Sigmoid colon (tissue), 7 donors: ENCODE data around the gene AFTPH. TPM values are rescaled to one million over a fixed set of nuclear protein-coding genes. Genes with fewer than 3 reads are reported as not detected.

Experiments
- DNase-seq: peaks from one replicate; pipeline ENCODE4 v3.0.0-alpha.2; 2019
- H3K27ac ChIP-seq, 4 donors: fragments of 200-600 bp; sonication (generic); one replicate each; pipeline ENCODE4 v1.5.1; 2016 to 2019; ENCODE audit warnings: mild to moderate bottlenecking in 1 of 4
- H3K27me3 ChIP-seq, 3 donors: fragments of 200-600 bp; sonication (generic); one replicate each; pipeline ENCODE4 v1.5.1; 2019; ENCODE audit warnings: mild to moderate bottlenecking in 1 of 3
- H3K36me3 ChIP-seq, 4 donors: fragments of 200-600 bp; sonication (generic); one replicate each; pipeline ENCODE4 v1.5.1; 2016 to 2019
- H3K4me1 ChIP-seq, 4 donors: fragments of 200-600 bp; sonication (generic); one replicate each; pipeline ENCODE4 v1.5.1; 2017 to 2019
- H3K4me3 ChIP-seq, 4 donors: fragments of 200-600 bp; sonication (generic); one replicate each; pipeline ENCODE4 v1.5.1; 2017 to 2019; ENCODE audit warnings: mild to moderate bottlenecking in 2 of 4, moderate library complexity in 1 of 4
- H3K9me3 ChIP-seq, 4 donors: fragments of 200-600 bp in 3 of 4; sonication (generic) in 3 of 4; one replicate each; pipeline versions ENCODE4 v1.5.1 to v1.6.1; 2013 to 2019
- EP300 ChIP-seq, 4 donors: sonication (generic); formaldehyde crosslinking; IDR thresholded peaks; one replicate each; pipeline ENCODE4 v1.6.1; 2017; ENCODE audit warnings: antibody characterized with exemption in 4 of 4
- POLR2A ChIP-seq, 2 donors: fragments of 450-650 bp; IDR thresholded peaks; one replicate each; pipeline ENCODE4 v1.6.1; 2016; ENCODE audit warnings: antibody characterized with exemption in 2 of 2, mild to moderate bottlenecking in 2 of 2, moderate library complexity in 2 of 2
- POLR2AphosphoS5 ChIP-seq, 4 donors: sonication (generic); formaldehyde crosslinking; IDR thresholded peaks; one replicate each; pipeline ENCODE4 v1.6.1; 2017; ENCODE audit warnings: antibody characterized with exemption in 4 of 4
- WGBS, 2 donors: extraction: QIAGEN DNeasy Blood & Tissue Kit; methylation state at CpG; one replicate each; pipeline ENCODE4 v1.1.7; 2013; 5-methylcytosine and 5-hydroxymethylcytosine counted together
- intact Hi-C: fragments of 100-400 bp; cut with DNase I; formaldehyde crosslinking; loops from one replicate; pipeline ENCODE4 v1.15.1; 2023
- polyA plus RNA-seq, 3 donors: library from polyadenylated mRNA; stranded (reverse); fragments of 200-250 nt; gene quantifications; one replicate each; pipeline ENCODE4 v1.2.3, GENCODE V29; 2013
- total RNA-seq, 4 donors: library from RNA; depleted of rRNA; stranded (reverse); fragments of >200 nt; gene quantifications; one replicate each; pipeline ENCODE4 v1.1.0, GENCODE V29; 2016
- TF ChIP-seq, protein P1 (sequence below), 4 experiments: fragments of 450-650 bp in 3 of 4; fragments of 200-600 bp in 1 of 4; IDR thresholded peaks; one replicate each; pipeline ENCODE4 v1.5.1; 2016 to 2019; ENCODE audit warnings: antibody characterized with exemption in 4 of 4, mild to moderate bottlenecking in 3 of 4, moderate library complexity in 2 of 4
- donor health status: healthy with polysubstance abuse.
- donor health status: Bipolar disorder and iron deficiency.
- donor health status: healthy.

The AFTPH gene
- total and polyA plus RNA-seq, 7 donors, result 35.7 to 60.1 (median 43.5) TPM

- 50 to 52% methylated on average over 20 of the region's 20 CpGs for WGBS, 2 donors
- peaks cover 0 to 21% (median 14%) of the 10 kb centered on the region in 4 donors for H3K4me1 ChIP-seq
- H3K4me3 ChIP-seq, result no peak overlapping the region
- H3K27ac ChIP-seq, result no peak overlapping the region
- no peaks in the 10 kb centered on the region for H3K36me3 ChIP-seq
- no peaks in the 10 kb centered on the region for H3K27me3 ChIP-seq
- H3K9me3 ChIP-seq, result no peaks in the 10 kb centered on the region
- intact Hi-C loops, result loop anchor here (1.0 to 5.0 kb wide), 3 partner anchors 36 to 438 kb away; partner anchors contain the start of gene LGALSL
- TF ChIP-seq EP300 (IDR thresholded peaks at IDR 0.05) (no peak), POLR2A (IDR thresholded peaks at IDR 0.05) (no peak), POLR2AphosphoS5 (IDR thresholded peaks at IDR 0.05) (peak in 2 of 4 donors; percentile 19 to 46)
- TF ChIP-seq, protein P1, sequence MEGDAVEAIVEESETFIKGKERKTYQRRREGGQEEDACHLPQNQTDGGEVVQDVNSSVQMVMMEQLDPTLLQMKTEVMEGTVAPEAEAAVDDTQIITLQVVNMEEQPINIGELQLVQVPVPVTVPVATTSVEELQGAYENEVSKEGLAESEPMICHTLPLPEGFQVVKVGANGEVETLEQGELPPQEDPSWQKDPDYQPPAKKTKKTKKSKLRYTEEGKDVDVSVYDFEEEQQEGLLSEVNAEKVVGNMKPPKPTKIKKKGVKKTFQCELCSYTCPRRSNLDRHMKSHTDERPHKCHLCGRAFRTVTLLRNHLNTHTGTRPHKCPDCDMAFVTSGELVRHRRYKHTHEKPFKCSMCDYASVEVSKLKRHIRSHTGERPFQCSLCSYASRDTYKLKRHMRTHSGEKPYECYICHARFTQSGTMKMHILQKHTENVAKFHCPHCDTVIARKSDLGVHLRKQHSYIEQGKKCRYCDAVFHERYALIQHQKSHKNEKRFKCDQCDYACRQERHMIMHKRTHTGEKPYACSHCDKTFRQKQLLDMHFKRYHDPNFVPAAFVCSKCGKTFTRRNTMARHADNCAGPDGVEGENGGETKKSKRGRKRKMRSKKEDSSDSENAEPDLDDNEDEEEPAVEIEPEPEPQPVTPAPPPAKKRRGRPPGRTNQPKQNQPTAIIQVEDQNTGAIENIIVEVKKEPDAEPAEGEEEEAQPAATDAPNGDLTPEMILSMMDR (IDR thresholded peaks at IDR 0.05), result peak; percentile 71 to 94 (median 94)
- peak; percentile 76 for DNase-seq
Measured at GRCh38 chr2:64488050-64488974, 35.8 kb upstream of the AFTPH start.

DNA sequence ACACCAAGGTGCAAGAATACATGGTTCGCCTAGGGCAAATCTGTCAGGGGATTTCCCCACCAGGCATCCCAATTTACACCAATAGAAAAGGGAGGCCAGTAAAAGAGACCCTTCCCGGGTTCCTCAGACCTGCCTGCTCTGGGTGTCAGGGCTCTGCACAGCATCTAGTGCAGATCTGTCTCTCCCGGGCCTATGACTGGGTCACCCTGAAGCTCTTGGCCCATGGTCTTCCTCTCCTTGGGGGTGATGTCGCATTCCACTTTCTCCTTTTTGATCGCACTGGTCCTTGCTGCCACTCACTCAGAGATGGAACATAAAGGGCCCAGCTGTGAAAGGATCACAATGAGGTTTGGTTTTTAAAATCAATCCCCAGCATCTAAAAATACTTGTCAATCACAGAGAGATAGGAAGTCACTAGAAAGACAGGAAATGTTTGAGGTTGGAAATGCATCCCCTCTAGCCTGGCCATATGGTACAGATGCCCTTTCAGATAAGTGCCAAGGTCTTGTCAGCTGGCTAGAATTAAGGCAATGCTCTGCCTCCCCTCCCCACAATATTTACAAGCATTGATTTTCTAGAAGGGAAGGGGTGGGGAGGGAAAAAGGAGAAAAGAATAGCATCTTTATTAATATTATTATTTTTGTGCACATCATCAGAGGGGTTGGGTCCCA lies 34.9 kb upstream of the AFTPH start:
- TF ChIP-seq POLR2A (IDR thresholded peaks at IDR 0.05), result no peak
- TF ChIP-seq, protein P1 (IDR thresholded peaks at IDR 0.05), result no peak
- no peak for TF ChIP-seq EP300 (IDR thresholded peaks at IDR 0.05)
- TF ChIP-seq POLR2AphosphoS5 (IDR thresholded peaks at IDR 0.05), result no peak
- no peak overlapping the region for H3K4me3 ChIP-seq
- intact Hi-C loops, result loop anchor here (2.0 to 5.0 kb wide), 2 partner anchors 37 to 438 kb away; partner anchors contain the start of gene LGALSL
- no peak for DNase-seq
- no peak overlapping the region for H3K27ac ChIP-seq
- H3K4me1 ChIP-seq, result peaks cover 0 to 21% (median 14%) of the 10 kb centered on the region in 4 donors
- WGBS, 2 donors, result 71 to 90% methylated on average over 5 of the region's 5 CpGs
- H3K36me3 ChIP-seq, result no peaks in the 10 kb centered on the region
- H3K27me3 ChIP-seq, result no peaks in the 10 kb centered on the region
- no peaks in the 10 kb centered on the region for H3K9me3 ChIP-seq

DNA sequence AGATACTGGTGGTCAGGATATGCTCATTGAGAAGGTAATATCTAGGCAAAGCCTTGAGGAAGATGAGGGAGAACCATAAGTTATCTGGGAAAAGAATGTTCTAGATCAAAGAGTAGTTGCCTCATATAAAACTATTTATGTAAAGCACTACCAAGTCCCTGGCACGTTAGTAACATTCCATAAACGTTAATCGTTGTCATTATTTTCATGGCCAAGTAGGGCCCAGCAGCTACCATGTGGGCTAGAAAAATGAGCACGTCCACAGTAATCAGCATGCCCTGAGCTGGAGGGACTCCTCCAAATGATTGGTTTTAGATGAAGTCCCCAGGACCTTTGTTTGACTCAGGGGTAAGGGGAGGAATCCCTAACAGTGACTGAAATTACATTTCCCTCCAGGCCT lies 32.7 kb upstream of the AFTPH start:
- intact Hi-C loops, result no loop called here
- H3K27ac ChIP-seq, result no peak overlapping the region
- H3K27me3 ChIP-seq, result no peaks in the 10 kb centered on the region
- no peaks in the 10 kb centered on the region for H3K36me3 ChIP-seq
- no peaks in the 10 kb centered on the region for H3K9me3 ChIP-seq
- peaks cover 0 to 11% (median 2%) of the 10 kb centered on the region in 4 donors for H3K4me1 ChIP-seq
- DNase-seq, result no peak
- no peak overlapping the region for H3K4me3 ChIP-seq
- 76 to 79% methylated on average over 4 of the region's 4 CpGs for WGBS, 2 donors
- TF ChIP-seq POLR2A (IDR thresholded peaks at IDR 0.05), result no peak
- TF ChIP-seq EP300 (IDR thresholded peaks at IDR 0.05), result no peak
- TF ChIP-seq, protein P1 (IDR thresholded peaks at IDR 0.05), result no peak
- TF ChIP-seq POLR2AphosphoS5 (IDR thresholded peaks at IDR 0.05), result no peak

DNA sequence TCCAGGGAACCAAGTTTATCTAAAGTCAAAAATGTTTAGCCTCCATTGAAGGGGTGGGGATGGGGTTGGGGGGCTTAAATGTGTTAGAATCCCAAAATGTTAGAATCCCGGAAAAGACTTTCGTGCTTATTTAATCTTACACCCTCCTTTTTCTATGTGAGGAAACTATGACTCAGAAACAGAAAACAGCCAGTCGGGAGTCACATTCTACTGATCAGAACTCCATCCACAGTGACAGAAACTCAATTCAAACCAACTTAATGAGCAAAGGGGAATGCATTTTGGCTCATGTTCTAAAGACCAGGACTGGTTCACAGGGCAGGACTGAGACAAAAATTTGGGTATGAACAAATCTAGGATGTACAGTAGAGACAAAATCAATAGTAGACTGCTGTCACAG lies 31.9 kb upstream of the AFTPH start:
- Histone ChIP-seq H3K36me3 (no peaks in the 10 kb centered on the region), H3K27me3 (no peaks in the 10 kb centered on the region), H3K4me1 (peaks cover 0 to 11% (median 2%) of the 10 kb centered on the region in 4 donors), H3K9me3 (no peaks in the 10 kb centered on the region), H3K27ac (no peak overlapping the region), H3K4me3 (no peak overlapping the region)
- intact Hi-C loops, result no loop called here
- no peak for DNase-seq
- TF ChIP-seq POLR2A (IDR thresholded peaks at IDR 0.05) (no peak), EP300 (IDR thresholded peaks at IDR 0.05) (no peak), POLR2AphosphoS5 (IDR thresholded peaks at IDR 0.05) (no peak)
- TF ChIP-seq, protein P1 (IDR thresholded peaks at IDR 0.05), result no peak
- WGBS, 2 donors, result 89 to 90% methylated on average over 3 of the region's 3 CpGs
